Cerebellar cortex (tissue), 1 donor: Measurements from ENCODE around the gene TMEM38A.
"Not testable (repeated sequence)": the region's sequence is repeated elsewhere in the genome, so short reads cannot be mapped to it uniquely, and the experiment has no call there.

Experiments used
- DNase-seq: peaks from one replicate; pipeline ENCODE4 v3.0.0-alpha.2; 2015; ENCODE audit warnings: low spot score

TMEM38A gene

GRCh38 chr19:16637535-16637934 is 23.4 kb upstream of the TMEM38A start:
- DNase-seq: peak; percentile 19

GRCh38 chr19:16638666-16639065 is 22.3 kb upstream of the TMEM38A start:
- DNase-seq: no peak

DNA sequence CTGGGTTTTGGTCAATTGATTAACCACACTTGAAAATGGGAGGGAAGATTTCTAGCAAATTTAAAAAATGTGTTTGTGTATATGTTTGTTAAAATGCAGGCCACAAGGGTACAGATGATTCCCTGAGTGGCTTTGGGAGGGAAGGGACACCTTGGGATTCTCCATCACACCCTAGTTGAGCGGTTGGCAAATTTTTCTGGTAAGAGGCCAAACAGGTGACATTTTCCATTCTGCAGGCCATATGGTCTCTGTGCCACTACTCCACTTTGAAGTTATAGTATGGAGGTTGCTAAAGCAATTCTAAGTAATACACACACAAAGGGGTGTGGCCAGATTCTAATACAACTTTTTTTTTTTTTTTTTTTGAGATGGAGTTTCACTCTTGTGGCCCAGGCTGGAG is 20.0 kb upstream of the TMEM38A start:
- DNase-seq: peak; percentile 86

- no peak for DNase-seq
Observed at GRCh38 chr19:16641695-16642094, 19.2 kb upstream of the TMEM38A start.

GRCh38 chr19:16645140-16645539 is 15.8 kb upstream of the TMEM38A start:
- no peak for DNase-seq

- DNase-seq: no peak
Observed at GRCh38 chr19:16649734-16650133, 11.2 kb upstream of the TMEM38A start.

DNA sequence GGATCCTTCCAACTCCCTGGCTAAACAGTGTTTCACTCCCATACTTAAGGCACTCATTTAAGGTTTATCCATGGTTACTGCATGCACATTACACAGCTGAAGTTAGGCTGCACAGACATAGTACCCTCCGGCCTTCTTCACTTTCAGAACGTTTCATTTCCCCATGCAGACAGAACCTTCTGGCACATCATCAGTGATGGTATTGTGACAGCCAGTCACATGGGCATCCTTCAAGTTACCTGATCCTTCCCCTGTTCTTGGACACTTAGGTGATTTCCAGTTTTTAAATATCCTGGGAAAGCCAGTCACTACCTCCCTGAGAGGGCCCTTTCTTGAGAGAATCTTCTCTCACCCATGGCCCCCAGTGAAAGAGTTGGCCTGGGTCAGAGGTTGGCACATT is 10.1 kb upstream of the TMEM38A start:
- no peak for DNase-seq

DNA sequence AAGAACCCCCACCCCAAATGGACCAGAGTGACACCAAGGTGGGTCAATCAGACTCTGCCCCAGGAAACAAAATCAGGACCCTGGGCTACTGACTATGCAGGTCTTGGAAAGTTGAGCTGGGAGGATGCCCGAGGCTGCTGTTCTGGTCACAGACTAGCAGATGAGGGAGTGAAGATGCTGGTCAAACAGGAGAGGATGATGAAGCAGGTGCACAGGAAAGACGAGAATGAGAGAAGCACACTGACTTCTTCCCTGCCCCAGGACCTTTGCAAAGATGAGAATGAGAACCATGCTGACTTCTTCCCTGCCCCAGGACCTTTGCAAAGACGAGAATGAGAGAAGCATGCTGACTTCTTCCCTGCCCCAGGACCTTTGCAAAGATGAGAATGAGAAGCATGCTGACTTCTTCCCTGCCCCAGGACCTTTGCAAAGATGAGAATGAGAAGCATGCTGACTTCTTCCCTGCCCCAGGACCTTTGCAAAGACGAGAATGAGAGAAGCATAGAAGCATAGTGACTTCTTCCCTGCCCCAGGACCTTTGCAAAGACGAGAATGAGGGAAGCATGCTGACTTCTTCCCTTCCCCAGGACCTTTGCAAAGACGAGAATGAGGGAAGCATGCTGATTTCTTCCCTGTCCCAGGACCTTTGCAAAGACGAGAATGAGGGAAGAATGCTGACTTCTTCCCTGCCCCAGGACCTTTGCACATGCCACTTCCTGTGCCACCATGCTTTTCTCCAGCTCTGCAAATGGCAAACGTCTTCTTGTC is 9.3 kb upstream of the TMEM38A start:
- not testable (repeated sequence) for DNase-seq

DNA sequence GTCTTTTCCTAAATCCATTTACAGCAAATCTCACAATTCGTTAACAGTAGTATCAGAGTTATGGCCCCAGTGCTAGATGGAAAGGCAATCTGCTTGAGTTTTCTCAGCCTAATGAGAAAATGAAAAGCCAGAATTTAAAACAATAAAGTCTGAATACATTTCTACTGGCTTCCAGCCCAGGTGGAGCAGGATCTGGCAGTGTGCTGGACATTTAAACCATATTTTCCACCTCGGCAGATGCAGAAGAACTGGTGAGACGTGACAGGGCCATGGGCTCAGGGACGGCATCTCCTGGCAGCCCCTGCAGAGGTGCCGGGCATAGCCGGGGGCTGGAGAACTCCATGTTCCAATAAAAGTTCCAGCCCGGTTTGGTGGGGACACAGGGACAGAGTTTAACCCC is 8.1 kb upstream of the TMEM38A start:
- no peak for DNase-seq

GRCh38 chr19:16654140-16654539 is 6.8 kb upstream of the TMEM38A start:
- no peak for DNase-seq

DNA sequence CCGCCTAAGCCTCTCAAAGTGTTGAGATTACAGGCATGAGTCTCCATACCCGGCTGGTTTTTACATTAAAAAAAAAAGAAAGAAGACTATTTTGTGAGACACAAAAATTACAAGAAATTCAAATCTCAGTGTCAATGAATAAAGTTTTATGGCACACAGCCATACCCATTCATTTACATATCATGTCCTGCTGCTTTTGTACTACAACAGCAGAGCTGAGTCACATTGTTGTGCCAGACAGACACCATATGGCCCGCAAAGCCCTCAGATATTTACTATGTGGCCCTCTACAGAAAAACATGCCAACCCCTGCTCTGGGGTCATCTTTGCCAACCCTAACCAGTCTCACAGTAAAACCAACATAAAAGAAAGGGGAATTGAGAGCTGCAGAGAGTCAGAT is 6.3 kb upstream of the TMEM38A start:
- DNase-seq: no peak

- DNase-seq: no peak
Observed at GRCh38 chr19:16655727-16656126, 5.2 kb upstream of the TMEM38A start.

GRCh38 chr19:16657384-16657783 is 3.6 kb upstream of the TMEM38A start:
- no peak for DNase-seq

DNA sequence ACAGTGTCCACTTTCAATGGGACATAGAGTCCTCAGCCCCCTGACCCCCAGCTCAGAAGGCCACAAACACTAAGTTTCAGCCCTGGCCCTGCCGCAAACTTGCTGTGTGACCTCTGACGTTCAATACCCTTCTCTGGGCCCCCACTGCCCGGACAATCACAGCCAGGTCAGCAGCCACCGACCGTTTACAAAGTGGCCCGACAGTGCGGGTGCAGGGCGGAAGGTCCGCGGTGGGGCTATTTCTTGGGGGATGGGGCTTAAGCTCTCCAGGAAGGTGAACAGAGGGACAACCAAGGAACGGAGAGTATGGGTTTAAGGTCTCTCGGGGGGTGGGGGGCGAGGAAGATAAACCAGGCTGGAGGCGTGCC is 1.5 kb upstream of the TMEM38A start:
- DNase-seq: no peak

GRCh38 chr19:16659832-16660708 is 869 bp upstream of the TMEM38A start, which contains the start of gene SMIM7:
TSS of gene SMIM7 (minus strand) at chr19:16660144. CDS start at chr19:16660110, 34 bp downstream.
- DNase-seq: peak; percentile 99

GRCh38 chr19:16661480-16662034 is 618 bp downstream of the TMEM38A start:
- DNase-seq: peak; percentile 17

- no peak for DNase-seq
Observed at GRCh38 chr19:16668176-16668575, 7.2 kb downstream of the TMEM38A start.

- not testable (repeated sequence) for DNase-seq
Observed at GRCh38 chr19:16668702-16669101, 7.8 kb downstream of the TMEM38A start.

- DNase-seq: no peak
Observed at GRCh38 chr19:16670291-16670690, 9.4 kb downstream of the TMEM38A start.

DNA sequence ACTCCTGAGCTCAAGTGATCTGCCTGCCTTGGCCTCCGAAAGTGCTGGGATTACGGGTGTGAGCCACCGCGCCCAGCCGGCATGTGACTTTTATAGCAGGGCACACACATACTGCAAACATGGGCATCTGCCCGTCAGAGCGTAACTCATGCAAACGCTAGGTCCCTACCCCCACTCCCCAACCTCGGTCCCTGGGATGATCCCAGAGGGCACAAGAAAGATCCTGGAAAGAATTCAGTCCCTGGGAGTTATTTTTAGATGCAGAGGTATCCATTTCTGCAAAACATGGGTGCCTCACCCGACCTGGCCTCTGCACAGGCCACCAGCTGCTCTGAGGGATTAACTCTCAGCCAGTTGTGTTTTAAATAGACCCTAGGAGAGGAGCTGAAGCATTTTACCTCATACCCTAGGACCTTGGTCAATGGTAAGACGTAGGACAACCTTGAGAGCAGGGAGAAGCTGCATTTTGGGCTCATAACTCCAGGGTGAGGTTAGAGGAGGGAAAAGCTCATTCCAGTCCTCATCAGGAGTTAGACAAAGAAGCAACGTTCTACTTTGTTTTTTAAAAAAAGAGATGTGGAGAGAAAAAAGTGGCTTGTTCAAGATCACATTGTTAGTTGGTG is 10.8 kb downstream of the TMEM38A start:
- DNase-seq: no peak

DNA sequence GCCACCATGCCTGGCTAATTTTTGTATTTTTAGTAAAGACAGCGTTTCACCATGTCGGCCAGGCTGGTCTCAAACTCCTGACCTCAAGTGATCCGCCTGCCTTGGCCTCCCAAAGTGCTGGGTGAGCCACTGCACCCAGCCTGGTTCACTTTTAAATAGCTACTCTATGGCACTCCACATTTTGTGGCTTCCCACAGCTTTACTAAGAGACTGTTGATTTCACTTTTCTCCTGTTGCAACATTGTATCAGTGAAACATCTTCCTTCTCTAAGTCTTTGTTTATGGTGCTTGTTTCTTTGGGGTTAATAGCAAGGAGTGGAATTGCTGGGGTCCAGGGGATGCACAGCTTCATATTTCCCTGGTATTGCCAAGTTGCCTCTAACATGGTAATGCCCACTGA is 12.3 kb downstream of the TMEM38A start:
- DNase-seq: no peak

GRCh38 chr19:16673839-16674238 is 12.9 kb downstream of the TMEM38A start:
- DNase-seq: not testable (repeated sequence)
